ENCODE results near the gene FZD1. TPM values are rescaled to one million over a fixed set of nuclear protein-coding genes. Genes with fewer than 3 reads are reported as not detected.

Gene FZD1
- polyA plus RNA-seq, 3 donors, result 3.6 to 10.1 (median 7.9) TPM

DNA sequence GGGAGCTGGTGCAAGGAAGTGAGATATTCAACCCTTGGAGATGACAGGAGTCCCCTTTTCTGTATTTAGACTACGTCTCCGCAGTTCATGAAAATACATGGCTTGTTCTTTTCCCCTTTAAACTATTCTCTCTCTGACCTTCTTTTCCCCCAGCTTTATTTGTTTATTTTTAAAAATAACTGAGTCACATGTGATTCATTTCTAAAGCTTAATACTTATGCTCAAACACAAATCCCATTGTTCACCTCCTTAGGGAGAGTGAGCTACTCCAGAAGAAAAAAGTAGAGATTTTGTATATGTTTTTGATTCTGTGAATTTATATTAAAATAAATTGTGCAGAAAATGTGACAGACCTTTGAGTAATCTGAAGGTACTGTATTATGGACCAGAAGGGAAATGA lies 35.9 kb upstream of the FZD1 start:
- H3K27ac ChIP-seq (ENCODE audit: low read depth in 1 of 2, low read length in 2 of 2), result no peak overlapping the region
- H4K20me1 ChIP-seq (ENCODE audit: insufficient read depth, low read length), result no peaks in the 10 kb centered on the region
- no peak overlapping the region for H3K4me2 ChIP-seq (replicated peaks; ENCODE audit: extremely low read depth, low read length, poor library complexity, severe bottlenecking)
- H3K36me3 Mint-ChIP-seq, result no peaks in the 10 kb centered on the region
- no peaks in the 10 kb centered on the region for H3K36me3 ChIP-seq (replicated peaks in 1 of 2; ENCODE audit: control insufficient read depth in 1 of 2, insufficient read depth in 2 of 2, low read length in 2 of 2)
- H3K4me1 Mint-ChIP-seq, result no peaks in the 10 kb centered on the region
- no peak for DNase-seq
- H3K27ac Mint-ChIP-seq, result no peak overlapping the region
- peaks cover 0 to 3% (median 0%) of the 10 kb centered on the region in 7 donors for H3K9me3 Mint-ChIP-seq
- H3K4me3 Mint-ChIP-seq, result no peak overlapping the region
- peaks cover 2 to 7% (median 5%) of the 10 kb centered on the region in 3 donors for H3K27me3 Mint-ChIP-seq (ENCODE audit: low read depth in 3 of 3)
- no CpG with 5 or more reads among the region's 2 CpGs for WGBS (ENCODE audit: insufficient coverage)
- H3K4me1 ChIP-seq (ENCODE audit: control insufficient read depth in 1 of 2, insufficient read depth in 2 of 2, low read length in 2 of 2), result no peaks in the 10 kb centered on the region
- TF ChIP-seq, protein P1, sequence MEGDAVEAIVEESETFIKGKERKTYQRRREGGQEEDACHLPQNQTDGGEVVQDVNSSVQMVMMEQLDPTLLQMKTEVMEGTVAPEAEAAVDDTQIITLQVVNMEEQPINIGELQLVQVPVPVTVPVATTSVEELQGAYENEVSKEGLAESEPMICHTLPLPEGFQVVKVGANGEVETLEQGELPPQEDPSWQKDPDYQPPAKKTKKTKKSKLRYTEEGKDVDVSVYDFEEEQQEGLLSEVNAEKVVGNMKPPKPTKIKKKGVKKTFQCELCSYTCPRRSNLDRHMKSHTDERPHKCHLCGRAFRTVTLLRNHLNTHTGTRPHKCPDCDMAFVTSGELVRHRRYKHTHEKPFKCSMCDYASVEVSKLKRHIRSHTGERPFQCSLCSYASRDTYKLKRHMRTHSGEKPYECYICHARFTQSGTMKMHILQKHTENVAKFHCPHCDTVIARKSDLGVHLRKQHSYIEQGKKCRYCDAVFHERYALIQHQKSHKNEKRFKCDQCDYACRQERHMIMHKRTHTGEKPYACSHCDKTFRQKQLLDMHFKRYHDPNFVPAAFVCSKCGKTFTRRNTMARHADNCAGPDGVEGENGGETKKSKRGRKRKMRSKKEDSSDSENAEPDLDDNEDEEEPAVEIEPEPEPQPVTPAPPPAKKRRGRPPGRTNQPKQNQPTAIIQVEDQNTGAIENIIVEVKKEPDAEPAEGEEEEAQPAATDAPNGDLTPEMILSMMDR (IDR thresholded peaks at IDR 0.05), result no peak
- H2AFZ ChIP-seq (ENCODE audit: insufficient read depth, low read depth, low read length, poor library complexity, severe bottlenecking), result no peak overlapping the region
- no peaks in the 10 kb centered on the region for H3K27me3 ChIP-seq (ENCODE audit: control insufficient read depth in 2 of 2, insufficient read depth in 2 of 2, low read length in 2 of 2)
- H3K9me3 ChIP-seq (replicated peaks in 1 of 2; ENCODE audit: control insufficient read depth in 1 of 2, insufficient read depth in 1 of 2, low read length in 2 of 2), result no peaks in the 10 kb centered on the region
- intact Hi-C loops (cut with micrococcal nuclease), result no loop called here
- no peaks in the 10 kb centered on the region for H3K79me2 ChIP-seq (ENCODE audit: insufficient read depth, low read length)
- no peak overlapping the region for H3K9ac ChIP-seq (ENCODE audit: insufficient read depth, low read length, poor library complexity, severe bottlenecking)
- no peak overlapping the region for H3K4me3 ChIP-seq (replicated peaks in 1 of 3; ENCODE audit: low read depth in 2 of 3, low read length in 3 of 3)

- Histone ChIP-seq H3K79me2 (ENCODE audit: insufficient read depth, low read length) (no peaks in the 10 kb centered on the region), H3K4me1 (ENCODE audit: control insufficient read depth in 1 of 2, insufficient read depth in 2 of 2, low read length in 2 of 2) (no peaks in the 10 kb centered on the region), H3K4me3 (replicated peaks in 1 of 3; ENCODE audit: low read depth in 2 of 3, low read length in 3 of 3) (no peak overlapping the region), H3K9ac (ENCODE audit: insufficient read depth, low read length, poor library complexity, severe bottlenecking) (no peak overlapping the region), H3K9me3 (replicated peaks in 1 of 2; ENCODE audit: control insufficient read depth in 1 of 2, insufficient read depth in 1 of 2, low read length in 2 of 2) (no peaks in the 10 kb centered on the region), H4K20me1 (ENCODE audit: insufficient read depth, low read length) (no peaks in the 10 kb centered on the region), H3K36me3 (replicated peaks in 1 of 2; ENCODE audit: control insufficient read depth in 1 of 2, insufficient read depth in 2 of 2, low read length in 2 of 2) (no peaks in the 10 kb centered on the region), H3K27ac (ENCODE audit: low read depth in 1 of 2, low read length in 2 of 2) (no peak overlapping the region), H2AFZ (ENCODE audit: insufficient read depth, low read depth, low read length, poor library complexity, severe bottlenecking) (no peak overlapping the region), H3K4me2 (replicated peaks; ENCODE audit: extremely low read depth, low read length, poor library complexity, severe bottlenecking) (no peak overlapping the region), H3K27me3 (ENCODE audit: control insufficient read depth in 2 of 2, insufficient read depth in 2 of 2, low read length in 2 of 2) (no peaks in the 10 kb centered on the region)
- peaks cover 0 to 3% (median 0%) of the 10 kb centered on the region in 7 donors for H3K9me3 Mint-ChIP-seq
- no peak overlapping the region for H3K4me3 Mint-ChIP-seq
- no peak for DNase-seq
- no peaks in the 10 kb centered on the region for H3K36me3 Mint-ChIP-seq
- peaks cover 2 to 7% (median 5%) of the 10 kb centered on the region in 3 donors for H3K27me3 Mint-ChIP-seq (ENCODE audit: low read depth in 3 of 3)
- H3K27ac Mint-ChIP-seq, result no peak overlapping the region
- no CpG with 5 or more reads among the region's 2 CpGs for WGBS (ENCODE audit: insufficient coverage)
- no peaks in the 10 kb centered on the region for H3K4me1 Mint-ChIP-seq
- TF ChIP-seq, protein P1 (IDR thresholded peaks at IDR 0.05), result no peak
- intact Hi-C loops (cut with micrococcal nuclease), result no loop called here
Observed at GRCh38 chr7:91228927-91229558, 35.2 kb upstream of the FZD1 start.

All from CD14-positive monocyte (primary cell).